Testis (tissue), 3 donors: ENCODE measurements around the gene ADGRG3. TPM values are rescaled to one million over a fixed set of nuclear protein-coding genes. Genes with fewer than 3 reads are reported as not detected.

Experiments used
- DNase-seq: peaks from one replicate; pipeline ENCODE4 v3.0.0-alpha.2; 2019
- H3K27ac ChIP-seq, 2 donors: fragments of 200-600 bp; sonication (generic); one replicate each; pipeline ENCODE4 v1.5.1; 2019
- H3K27me3 ChIP-seq: fragments of 200-600 bp; sonication (generic); one replicate; pipeline ENCODE4 v1.5.1; 2019
- H3K36me3 ChIP-seq: fragments of 200-600 bp; sonication (generic); one replicate; pipeline ENCODE4 v1.5.1; 2017; ENCODE audit warnings: low read depth; ENCODE audit errors: missing control alignments
- H3K4me1 ChIP-seq: fragments of 200-600 bp; sonication (generic); one replicate; pipeline ENCODE4 v1.5.1; 2019
- H3K4me3 ChIP-seq, 2 donors: fragments of 200-600 bp; sonication (generic); one replicate each; pipeline ENCODE4 v1.5.1; 2017 to 2019
- H3K9me3 ChIP-seq: fragments of 200-600 bp; sonication (generic); one replicate; pipeline ENCODE4 v1.5.1; 2017
- POLR2A ChIP-seq: fragments of 450-650 bp; IDR thresholded peaks from one replicate; pipeline ENCODE4 v1.6.1; 2017; ENCODE audit warnings: antibody characterized with exemption, mild to moderate bottlenecking, moderate library complexity
- WGBS, 2 donors: methylation state at CpG; one replicate each; pipeline ENCODE4 v1.1.5; 2018; 5-methylcytosine and 5-hydroxymethylcytosine counted together
- intact Hi-C: fragments of 100-400 bp; cut with DNase I; formaldehyde crosslinking; loops from one replicate; pipeline ENCODE4 v1.15.1; 2023; ENCODE audit warnings: low total_unique reads
- polyA plus RNA-seq: library from polyadenylated mRNA; stranded (reverse); fragments of 350-450 nt; fragmentation: Illumina TruSeq; extraction: RNeasy Lipid Tissue Mini Kit (QIAGEN cat#74804); gene quantifications from one replicate; pipeline ENCODE4 v1.2.3, GENCODE V29; 2014; ENCODE audit warnings: low read depth, low replicate concordance; ENCODE audit not compliant: insufficient read depth
- total RNA-seq, 2 donors: library from RNA; depleted of rRNA; stranded (reverse); fragments of >200 nt; gene quantifications; one replicate each; pipeline ENCODE4 v1.2.3, GENCODE V29; 2016
- TF ChIP-seq, protein P1 (sequence below), 3 experiments: fragments of 450-650 bp in 2 of 3; fragments of 200-600 bp in 1 of 3; sonication (generic) in 1 of 3; IDR thresholded peaks; one replicate each; pipeline ENCODE4 v1.5.1; 2016 to 2019; ENCODE audit warnings: antibody characterized with exemption in 3 of 3, mild to moderate bottlenecking in 2 of 3, moderate library complexity in 1 of 3

The ADGRG3 gene
- total and polyA plus RNA-seq, 3 donors from 2014 or later: 0.37 to 0.82 (median 0.63) TPM

DNA sequence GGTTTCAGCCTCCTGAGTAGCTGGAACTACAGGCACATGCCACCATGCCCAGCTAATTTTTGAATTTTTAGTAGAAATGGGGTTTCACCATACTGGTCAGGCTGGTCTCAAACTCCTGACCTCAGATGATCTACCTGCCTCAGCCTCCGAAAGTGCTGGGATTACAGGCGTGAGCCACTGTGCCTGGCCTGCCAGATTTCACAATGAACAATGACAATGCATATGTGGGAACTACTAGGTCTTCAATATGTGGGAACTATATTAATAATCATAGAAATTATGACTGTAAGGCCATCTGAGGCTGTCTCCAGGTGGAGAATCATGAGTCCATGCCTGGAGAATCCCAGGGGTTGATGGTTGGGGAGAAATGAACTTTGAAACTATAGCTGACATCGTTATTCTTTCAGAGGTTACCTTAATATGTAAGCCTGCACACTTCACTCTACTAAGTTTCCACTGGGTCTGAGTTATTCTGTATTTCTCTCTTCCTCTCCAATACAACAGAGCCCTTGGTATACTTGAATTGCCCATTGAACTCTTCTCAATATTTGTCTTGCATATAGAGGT lies 19.3 kb downstream of the ADGRG3 start:
- intact Hi-C loops: no loop called here
- 89 to 92% methylated on average over 3 of the region's 3 CpGs for WGBS, 2 donors
- DNase-seq: no peak

GRCh38 chr16:57688487-57688986 lies 20.4 kb downstream of the ADGRG3 start:
- no peak for DNase-seq
- TF ChIP-seq POLR2A: no peak
- TF ChIP-seq, protein P1, sequence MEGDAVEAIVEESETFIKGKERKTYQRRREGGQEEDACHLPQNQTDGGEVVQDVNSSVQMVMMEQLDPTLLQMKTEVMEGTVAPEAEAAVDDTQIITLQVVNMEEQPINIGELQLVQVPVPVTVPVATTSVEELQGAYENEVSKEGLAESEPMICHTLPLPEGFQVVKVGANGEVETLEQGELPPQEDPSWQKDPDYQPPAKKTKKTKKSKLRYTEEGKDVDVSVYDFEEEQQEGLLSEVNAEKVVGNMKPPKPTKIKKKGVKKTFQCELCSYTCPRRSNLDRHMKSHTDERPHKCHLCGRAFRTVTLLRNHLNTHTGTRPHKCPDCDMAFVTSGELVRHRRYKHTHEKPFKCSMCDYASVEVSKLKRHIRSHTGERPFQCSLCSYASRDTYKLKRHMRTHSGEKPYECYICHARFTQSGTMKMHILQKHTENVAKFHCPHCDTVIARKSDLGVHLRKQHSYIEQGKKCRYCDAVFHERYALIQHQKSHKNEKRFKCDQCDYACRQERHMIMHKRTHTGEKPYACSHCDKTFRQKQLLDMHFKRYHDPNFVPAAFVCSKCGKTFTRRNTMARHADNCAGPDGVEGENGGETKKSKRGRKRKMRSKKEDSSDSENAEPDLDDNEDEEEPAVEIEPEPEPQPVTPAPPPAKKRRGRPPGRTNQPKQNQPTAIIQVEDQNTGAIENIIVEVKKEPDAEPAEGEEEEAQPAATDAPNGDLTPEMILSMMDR (IDR thresholded peaks at IDR 0.05): no peak
- intact Hi-C loops: no loop called here
- H3K4me3 ChIP-seq: no peak overlapping the region
- H3K9me3 ChIP-seq: no peaks in the 10 kb centered on the region
- no peaks in the 10 kb centered on the region for H3K27me3 ChIP-seq
- H3K4me1 ChIP-seq: no peaks in the 10 kb centered on the region
- 68 to 72% methylated on average over 4 of the region's 4 CpGs for WGBS, 2 donors
- no peak overlapping the region for H3K27ac ChIP-seq
- no peaks in the 10 kb centered on the region for H3K36me3 ChIP-seq

More for the DNA sequence above, 19.3 kb downstream of the ADGRG3 start:
- TF ChIP-seq, protein P1 (IDR thresholded peaks at IDR 0.05): no peak
- TF ChIP-seq POLR2A: no peak
- Histone ChIP-seq H3K36me3 (no peaks in the 10 kb centered on the region), H3K9me3 (no peaks in the 10 kb centered on the region), H3K27ac (no peak overlapping the region), H3K27me3 (no peaks in the 10 kb centered on the region), H3K4me1 (no peaks in the 10 kb centered on the region), H3K4me3 (no peak overlapping the region)

DNA sequence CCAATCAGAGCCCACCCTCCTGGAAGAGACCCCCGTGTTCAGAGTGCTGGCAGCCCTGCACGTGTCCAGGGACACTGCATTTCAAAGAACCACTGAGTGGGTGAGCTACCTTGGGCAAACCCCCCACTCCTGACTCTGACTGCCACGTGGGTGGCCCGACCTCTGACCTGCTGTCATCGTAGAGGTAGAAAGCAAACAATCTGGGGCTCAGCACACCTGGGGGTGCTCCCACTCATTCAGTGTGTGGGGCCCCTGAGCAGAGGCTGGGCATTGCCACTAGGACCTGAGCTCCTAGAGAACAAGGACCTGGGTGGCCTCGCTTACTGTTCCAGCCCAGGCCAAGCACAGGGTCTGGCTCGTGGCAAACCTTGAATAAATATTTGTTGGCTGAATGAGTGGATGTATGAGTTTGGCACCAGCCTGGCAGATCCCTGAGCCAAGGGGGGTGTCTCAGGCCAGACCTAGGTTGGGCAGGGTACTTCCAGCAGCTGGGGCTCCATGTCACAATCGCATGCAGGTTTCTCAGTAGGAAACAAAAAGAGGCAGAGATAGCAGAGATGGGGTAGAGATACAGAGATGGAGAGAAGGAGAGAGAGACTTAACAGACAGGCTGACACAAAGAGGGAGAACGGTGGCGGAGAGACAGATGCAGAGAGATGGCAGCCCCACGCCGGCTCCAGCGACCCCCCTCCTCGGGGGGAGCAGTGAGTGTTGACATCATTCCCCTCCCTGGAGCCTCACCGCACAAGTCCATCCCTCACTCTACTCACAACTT lies 21.1 kb downstream of the ADGRG3 start:
- Histone ChIP-seq H3K4me3 (no peak overlapping the region), H3K27me3 (no peaks in the 10 kb centered on the region), H3K4me1 (no peaks in the 10 kb centered on the region), H3K27ac (no peak overlapping the region), H3K36me3 (no peaks in the 10 kb centered on the region), H3K9me3 (no peaks in the 10 kb centered on the region)
- 57 to 63% methylated on average over 13 to 15 of the region's 15 CpGs for WGBS, 2 donors
- TF ChIP-seq, protein P1 (IDR thresholded peaks at IDR 0.05): no peak
- DNase-seq: no peak
- intact Hi-C loops: no loop called here

DNA sequence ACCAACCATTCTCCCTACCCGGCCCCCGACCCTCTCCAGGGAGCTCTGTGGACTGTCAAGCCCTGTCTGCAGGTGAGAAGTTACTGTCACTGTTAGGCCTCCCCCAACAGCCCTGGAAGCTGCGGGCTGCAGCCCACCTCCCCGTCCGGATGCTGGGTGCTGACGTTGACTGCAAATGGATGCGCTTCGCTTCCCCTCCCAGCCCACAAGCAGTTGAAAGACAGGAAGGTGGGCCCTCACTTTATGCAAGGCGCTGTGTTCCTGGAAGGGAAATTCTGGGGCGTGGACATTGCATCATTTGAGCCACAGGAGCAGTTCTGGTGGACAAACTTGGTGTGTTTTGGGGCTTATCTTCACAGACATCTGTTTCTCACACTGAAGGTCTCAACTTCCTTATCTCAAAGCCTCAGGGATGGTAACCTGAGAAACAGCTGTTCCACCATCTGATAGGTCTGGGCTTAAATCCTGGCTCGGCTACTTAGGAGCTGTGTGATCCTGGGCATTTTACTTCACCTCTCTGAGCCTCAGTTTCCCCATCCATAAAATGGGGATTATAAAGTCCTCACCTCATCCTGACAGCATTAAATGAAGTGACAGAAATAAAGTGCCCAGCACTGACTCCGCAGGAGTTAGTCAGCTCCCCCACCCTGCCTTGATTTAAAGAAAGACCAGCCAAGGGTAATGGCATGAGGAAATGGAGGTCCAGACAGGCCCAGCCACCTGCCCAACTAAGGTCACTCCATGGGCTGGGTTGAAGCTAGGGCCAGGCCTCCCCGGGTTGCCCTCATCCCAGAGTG lies 21.9 kb downstream of the ADGRG3 start:
- no peak for TF ChIP-seq POLR2A
- TF ChIP-seq, protein P1 (IDR thresholded peaks at IDR 0.05): no peak
- Histone ChIP-seq H3K4me3 (no peak overlapping the region), H3K4me1 (no peaks in the 10 kb centered on the region), H3K9me3 (no peaks in the 10 kb centered on the region), H3K27ac (no peak overlapping the region), H3K36me3 (no peaks in the 10 kb centered on the region), H3K27me3 (no peaks in the 10 kb centered on the region)
- intact Hi-C loops: no loop called here
- DNase-seq: no peak
- 59 to 86% methylated on average over 13 of the region's 13 CpGs for WGBS, 2 donors
